ENCODE results near the gene LRRN3. TPM values are rescaled to one million over a fixed set of nuclear protein-coding genes. Genes with fewer than 3 reads are reported as not detected.

LRRN3 gene
- total RNA-seq, 1 donor from 2014 or later: 6.3 TPM

- Mint-ChIP-seq H3K27ac (ENCODE audit: unreplicated experiment) (no peak overlapping the region), H3K4me3 (ENCODE audit: unreplicated experiment) (no peak overlapping the region), H3K27me3 (ENCODE audit: unreplicated experiment) (no peaks in the 10 kb centered on the region), H3K4me1 (ENCODE audit: low read depth, unreplicated experiment) (peaks cover 1% of the 10 kb centered on the region), H3K9me3 (ENCODE audit: unreplicated experiment) (no peaks in the 10 kb centered on the region), H3K36me3 (ENCODE audit: unreplicated experiment) (no peaks in the 10 kb centered on the region)
- TF ChIP-seq CTCF (IDR thresholded peaks at IDR 0.05; ENCODE audit: partially characterized antibody, unreplicated experiment): no peak
- DNase-seq: no peak
Measured at GRCh38 chr7:111074748-111075146, 16.2 kb upstream of the LRRN3 start.

GRCh38 chr7:111075498-111075897, 15.4 kb upstream of the LRRN3 start:
- TF ChIP-seq CTCF (IDR thresholded peaks at IDR 0.05; ENCODE audit: partially characterized antibody, unreplicated experiment): no peak
- H3K27ac Mint-ChIP-seq (ENCODE audit: unreplicated experiment): no peak overlapping the region
- peaks cover 1% of the 10 kb centered on the region for H3K4me1 Mint-ChIP-seq (ENCODE audit: low read depth, unreplicated experiment)
- no peaks in the 10 kb centered on the region for H3K27me3 Mint-ChIP-seq (ENCODE audit: unreplicated experiment)
- H3K4me3 Mint-ChIP-seq (ENCODE audit: unreplicated experiment): no peak overlapping the region
- no peaks in the 10 kb centered on the region for H3K9me3 Mint-ChIP-seq (ENCODE audit: unreplicated experiment)
- H3K36me3 Mint-ChIP-seq (ENCODE audit: unreplicated experiment): no peaks in the 10 kb centered on the region
- no peak for DNase-seq

GRCh38 chr7:111076205-111076604, 14.7 kb upstream of the LRRN3 start:
- no peaks in the 10 kb centered on the region for H3K9me3 Mint-ChIP-seq (ENCODE audit: unreplicated experiment)
- H3K27me3 Mint-ChIP-seq (ENCODE audit: unreplicated experiment): no peaks in the 10 kb centered on the region
- no peak overlapping the region for H3K4me3 Mint-ChIP-seq (ENCODE audit: unreplicated experiment)
- no peaks in the 10 kb centered on the region for H3K36me3 Mint-ChIP-seq (ENCODE audit: unreplicated experiment)
- no peak overlapping the region for H3K27ac Mint-ChIP-seq (ENCODE audit: unreplicated experiment)
- H3K4me1 Mint-ChIP-seq (ENCODE audit: low read depth, unreplicated experiment): peaks cover 1% of the 10 kb centered on the region
- TF ChIP-seq CTCF (IDR thresholded peaks at IDR 0.05; ENCODE audit: partially characterized antibody, unreplicated experiment): no peak
- no peak for DNase-seq

GRCh38 chr7:111077001-111077400, 13.9 kb upstream of the LRRN3 start:
- Mint-ChIP-seq H3K4me3 (ENCODE audit: unreplicated experiment) (no peak overlapping the region), H3K27ac (ENCODE audit: unreplicated experiment) (no peak overlapping the region)
- no peak for DNase-seq

More at GRCh38 chr7:111077001-111077400, 13.9 kb upstream of the LRRN3 start:
- H3K27me3 Mint-ChIP-seq (ENCODE audit: unreplicated experiment): no peaks in the 10 kb centered on the region
- H3K9me3 Mint-ChIP-seq (ENCODE audit: unreplicated experiment): no peaks in the 10 kb centered on the region
- peaks cover 1% of the 10 kb centered on the region for H3K4me1 Mint-ChIP-seq (ENCODE audit: low read depth, unreplicated experiment)
- no peaks in the 10 kb centered on the region for H3K36me3 Mint-ChIP-seq (ENCODE audit: unreplicated experiment)
- TF ChIP-seq CTCF (IDR thresholded peaks at IDR 0.05; ENCODE audit: partially characterized antibody, unreplicated experiment): no peak

Measured in glutamatergic neuron (in vitro differentiated cells).